Type B pancreatic cell (in vitro differentiated cells): Measurements from ENCODE around the gene SERINC1. TPM values are rescaled to one million over a fixed set of nuclear protein-coding genes. Genes with fewer than 3 reads are reported as not detected.

Source experiments
- DNase-seq: peaks from one replicate; pipeline ENCODE4 v3.0.0; 2021; ENCODE audit warnings: mixed read lengths; ENCODE audit not compliant: unreplicated experiment; ENCODE audit errors: extremely low spot score
- H3K27ac Mint-ChIP-seq: 2 replicates; pipeline ENCODE4 v1.8.0; 2021; ENCODE audit warnings: mild to moderate bottlenecking, mixed read lengths
- H3K27me3 Mint-ChIP-seq: 2 replicates; pipeline ENCODE4 v1.8.0; 2021; ENCODE audit warnings: mixed read lengths
- H3K36me3 Mint-ChIP-seq: 2 replicates; pipeline ENCODE4 v1.8.0; 2021; ENCODE audit warnings: mixed read lengths
- H3K4me1 Mint-ChIP-seq: one replicate; pipeline ENCODE4 v1.8.0; 2021; ENCODE audit warnings: mixed read lengths; ENCODE audit not compliant: unreplicated experiment
- H3K4me3 Mint-ChIP-seq: 2 replicates; pipeline ENCODE4 v1.8.0; 2021; ENCODE audit warnings: mild to moderate bottlenecking, mixed read lengths
- H3K9me3 Mint-ChIP-seq: 2 replicates; pipeline ENCODE4 v1.8.0; 2021; ENCODE audit warnings: mixed read lengths
- CTCF ChIP-seq: fragments of 200-600 bp; sonication (generic); conservative IDR thresholded peaks from 2 replicates; pipeline ENCODE4 v1.5.0; 2021; ENCODE audit warnings: antibody characterized with exemption, mild to moderate bottlenecking
- total RNA-seq: library from RNA; stranded (reverse); gene quantifications from 2 replicates; pipeline ENCODE4 v1.2.1, GENCODE V29; 2021; ENCODE audit warnings: low replicate concordance

SERINC1 gene
- total RNA-seq, 1 donor from 2014 or later = 101 TPM

- H3K27me3 Mint-ChIP-seq = no peaks in the 10 kb centered on the region
- DNase-seq = no peak
- TF ChIP-seq CTCF = no peak
- no peaks in the 10 kb centered on the region for H3K9me3 Mint-ChIP-seq
- H3K36me3 Mint-ChIP-seq = peaks cover 55% of the 10 kb centered on the region
- H3K27ac Mint-ChIP-seq = peak overlapping the region; percentile 7
- H3K4me3 Mint-ChIP-seq = no peak overlapping the region
- H3K4me1 Mint-ChIP-seq = peaks cover 8% of the 10 kb centered on the region
These were observed 16.9 kb downstream of the SERINC1 start for GRCh38 chr6:122454673-122455072.

- no peak for TF ChIP-seq CTCF
- no peak for DNase-seq
- no peaks in the 10 kb centered on the region for H3K27me3 Mint-ChIP-seq
- no peak overlapping the region for H3K4me3 Mint-ChIP-seq
- H3K27ac Mint-ChIP-seq = no peak overlapping the region
- H3K4me1 Mint-ChIP-seq = no peaks in the 10 kb centered on the region
- peaks cover 50% of the 10 kb centered on the region for H3K36me3 Mint-ChIP-seq
- H3K9me3 Mint-ChIP-seq = no peaks in the 10 kb centered on the region
These were observed 19.1 kb downstream of the SERINC1 start for GRCh38 chr6:122452509-122452908.

GRCh38 chr6:122449069-122449468 is 22.5 kb downstream of the SERINC1 start:
- no peak for TF ChIP-seq CTCF
- Mint-ChIP-seq H3K4me3 (no peak overlapping the region), H3K4me1 (no peaks in the 10 kb centered on the region), H3K27me3 (no peaks in the 10 kb centered on the region), H3K36me3 (peaks cover 44% of the 10 kb centered on the region), H3K9me3 (no peaks in the 10 kb centered on the region), H3K27ac (no peak overlapping the region)
- no peak for DNase-seq

- TF ChIP-seq CTCF = no peak
- peaks cover 5% of the 10 kb centered on the region for H3K9me3 Mint-ChIP-seq
- DNase-seq = no peak
- H3K36me3 Mint-ChIP-seq = peaks cover 48% of the 10 kb centered on the region
- no peaks in the 10 kb centered on the region for H3K4me1 Mint-ChIP-seq
- H3K4me3 Mint-ChIP-seq = no peak overlapping the region
- no peaks in the 10 kb centered on the region for H3K27me3 Mint-ChIP-seq
- H3K27ac Mint-ChIP-seq = no peak overlapping the region
These were observed 26.3 kb downstream of the SERINC1 start for GRCh38 chr6:122445274-122445673.

- DNase-seq = no peak
- Mint-ChIP-seq H3K9me3 (peaks cover 28% of the 10 kb centered on the region), H3K36me3 (peaks cover 69% of the 10 kb centered on the region), H3K4me1 (no peaks in the 10 kb centered on the region), H3K27ac (no peak overlapping the region), H3K27me3 (no peaks in the 10 kb centered on the region), H3K4me3 (no peak overlapping the region)
- no peak for TF ChIP-seq CTCF
These were observed 32.6 kb downstream of the SERINC1 start for GRCh38 chr6:122438975-122439374.

- no peak for TF ChIP-seq CTCF
- Mint-ChIP-seq H3K36me3 (peaks cover 53% of the 10 kb centered on the region), H3K9me3 (peaks cover 2% of the 10 kb centered on the region), H3K27ac (no peak overlapping the region), H3K4me3 (no peak overlapping the region), H3K27me3 (no peaks in the 10 kb centered on the region), H3K4me1 (no peaks in the 10 kb centered on the region)
- DNase-seq = no peak
These were observed 38.8 kb downstream of the SERINC1 start for GRCh38 chr6:122432816-122433215.
